Pulmonary artery endothelial cell (primary cell): Measurements from ENCODE around the gene ZRANB3. TPM values are rescaled to one million over a fixed set of nuclear protein-coding genes. Genes with fewer than 3 reads are reported as not detected.
A peak's percentile ranks its signal among the peaks of the same experiment; 100 is the strongest.
"Not testable (repeated sequence)": the region's sequence is repeated elsewhere in the genome, so short reads cannot be mapped to it uniquely, and the experiment has no call there.

Source experiments
- DNase-seq: peaks from one replicate; pipeline ENCODE4 v3.0.0-alpha.2; 2011; ENCODE audit warnings: low read depth, low spot score
- total RNA-seq: library from RNA; depleted of rRNA; stranded (reverse); fragments of >200 nt; gene quantifications from 2 replicates; pipeline ENCODE4 v1.2.3, GENCODE V29; 2014

ZRANB3 gene
- total RNA-seq = 5.1 and 8.7 TPM in 2 replicates

DNA sequence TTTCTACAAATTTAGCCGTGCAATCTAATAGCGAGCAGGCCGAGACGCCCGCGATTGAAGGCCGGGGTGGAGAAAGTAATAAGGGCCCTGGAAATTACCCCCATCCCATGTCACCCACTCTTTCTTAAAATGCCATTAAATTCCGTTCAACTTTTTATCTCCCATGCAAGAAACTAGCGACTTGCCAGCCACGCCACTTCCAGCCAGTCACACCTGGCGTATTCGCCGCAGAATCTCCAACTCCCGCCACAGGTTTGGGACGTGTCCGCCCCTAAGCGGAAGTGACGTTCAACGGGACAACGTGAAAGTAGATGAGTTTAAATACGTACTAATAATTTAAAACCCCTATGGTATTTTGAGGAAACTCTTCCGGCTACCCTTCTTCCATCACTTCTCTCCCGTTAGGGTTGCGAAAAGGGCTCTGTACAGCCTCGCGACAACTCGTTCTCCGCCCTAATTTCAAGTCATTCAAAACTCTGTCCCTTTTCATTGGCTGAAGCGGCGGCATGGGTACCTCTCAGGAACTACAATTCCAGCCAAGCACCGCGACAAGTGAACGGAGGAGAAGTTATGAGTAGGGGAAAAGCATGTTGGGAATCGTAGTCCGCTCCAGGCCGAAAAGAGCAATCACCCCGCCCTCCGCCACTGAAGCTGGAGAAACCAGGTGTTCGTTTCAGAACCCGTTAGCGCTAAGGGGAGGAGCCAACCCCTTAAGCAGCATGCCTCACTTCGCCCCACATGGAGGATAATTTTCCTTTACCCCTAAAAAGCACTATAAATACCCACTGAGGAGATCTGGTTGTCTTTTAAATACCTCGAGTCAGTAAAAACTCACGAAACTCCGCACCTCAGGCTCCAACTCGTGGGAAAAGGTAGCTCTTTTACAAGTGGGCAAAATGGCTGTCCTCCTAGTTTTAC is at the start of gene ZRANB3:
TSS of gene ZRANB3 (minus strand) at position 906 of the 918 bp plus-strand sequence.
- DNase-seq = peak; percentile 91

DNA sequence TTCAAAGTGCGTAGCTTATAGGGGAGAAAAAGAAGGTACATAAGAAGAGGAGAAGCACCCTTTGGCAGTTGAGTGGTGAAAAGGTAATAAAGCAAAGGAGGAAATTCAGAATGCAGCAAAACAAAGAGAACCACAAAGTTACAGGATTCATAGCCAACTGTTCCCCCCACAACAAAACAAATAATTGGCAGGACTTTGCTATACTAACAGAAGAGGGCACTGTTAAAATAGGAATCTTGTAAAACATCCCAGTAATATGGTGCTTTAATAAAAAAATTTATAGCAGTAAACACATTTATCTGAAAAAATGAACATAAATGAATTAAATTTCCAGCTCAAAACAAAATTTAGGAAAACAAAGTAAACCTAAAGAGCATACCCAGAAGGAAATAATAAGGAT is 42.6 kb upstream of the ZRANB3 start:
- DNase-seq = no peak

DNA sequence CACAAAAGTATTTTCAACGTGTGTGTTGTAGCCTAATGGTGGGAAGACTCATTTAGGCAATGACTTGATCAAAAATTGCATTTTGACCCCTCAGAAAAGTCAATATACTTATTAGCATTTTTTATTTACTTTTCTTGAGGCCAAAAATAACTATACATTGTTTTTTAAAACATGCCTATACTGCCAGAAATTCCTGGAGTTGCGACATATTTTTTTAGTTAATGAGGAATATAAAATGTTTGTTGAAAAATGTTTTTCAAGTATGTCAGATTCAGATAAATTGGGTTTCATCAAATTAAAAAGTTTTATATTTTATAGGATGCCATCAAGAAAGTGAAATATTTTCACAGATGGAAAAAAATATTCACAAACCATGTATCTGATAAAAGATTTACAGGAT is 39.9 kb upstream of the ZRANB3 start:
- no peak for DNase-seq

DNA sequence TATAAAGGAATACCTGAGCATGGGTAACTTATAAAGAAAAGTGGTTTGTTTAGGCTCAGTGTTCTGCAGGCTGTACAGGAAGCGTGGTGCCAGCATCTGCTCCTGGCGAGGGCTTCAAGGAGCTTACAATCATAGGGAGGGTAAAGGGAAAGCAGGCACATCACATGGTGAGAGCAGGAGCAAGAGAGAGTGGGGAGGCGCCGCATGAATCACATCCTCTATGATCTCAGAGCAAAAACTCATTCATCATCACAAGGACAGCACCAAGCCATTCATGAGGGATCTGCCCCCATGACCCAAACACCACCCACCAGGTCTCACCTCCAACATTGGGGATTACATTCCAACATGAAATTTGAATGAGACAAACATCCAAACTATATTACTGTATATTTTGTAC is 32.8 kb upstream of the ZRANB3 start:
- no peak for DNase-seq

DNA sequence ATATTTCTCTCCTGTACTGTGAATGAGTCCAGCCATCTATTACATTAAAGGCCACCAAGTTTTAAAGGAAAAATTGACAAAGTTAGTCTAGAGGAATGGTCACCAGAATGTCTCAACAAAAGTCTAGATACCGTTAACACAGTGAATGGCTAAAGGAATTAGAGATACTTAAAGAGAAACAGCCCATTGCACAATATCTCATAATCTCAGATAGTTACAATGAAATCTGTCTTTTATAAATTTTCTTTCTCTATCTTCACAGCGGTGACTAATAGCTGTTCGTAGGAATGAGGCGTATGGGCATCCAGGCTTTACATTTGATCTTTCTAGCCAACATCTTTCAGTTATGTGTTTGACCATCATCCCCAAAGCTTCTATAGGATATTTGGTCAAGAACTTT is 30.9 kb upstream of the ZRANB3 start:
- DNase-seq = no peak

DNA sequence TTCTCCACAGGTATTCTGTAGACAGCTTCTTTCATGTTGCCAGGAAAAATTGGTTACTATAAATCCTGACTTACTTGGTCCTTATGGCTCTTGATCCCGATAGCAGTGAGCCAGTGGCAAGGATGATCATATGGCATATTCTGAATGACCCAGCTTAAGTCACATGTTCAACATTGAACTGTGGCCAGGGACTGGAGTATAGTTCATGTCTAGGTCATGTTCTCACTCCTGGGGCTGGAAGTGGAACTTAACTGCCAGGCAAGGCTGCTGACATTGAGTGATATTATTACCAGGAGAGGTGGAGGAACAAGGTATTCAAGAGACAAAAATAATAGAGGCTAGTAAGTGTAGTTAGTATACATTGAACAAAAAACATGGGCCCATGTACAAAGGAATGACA is 26.5 kb upstream of the ZRANB3 start:
- DNase-seq = no peak

DNA sequence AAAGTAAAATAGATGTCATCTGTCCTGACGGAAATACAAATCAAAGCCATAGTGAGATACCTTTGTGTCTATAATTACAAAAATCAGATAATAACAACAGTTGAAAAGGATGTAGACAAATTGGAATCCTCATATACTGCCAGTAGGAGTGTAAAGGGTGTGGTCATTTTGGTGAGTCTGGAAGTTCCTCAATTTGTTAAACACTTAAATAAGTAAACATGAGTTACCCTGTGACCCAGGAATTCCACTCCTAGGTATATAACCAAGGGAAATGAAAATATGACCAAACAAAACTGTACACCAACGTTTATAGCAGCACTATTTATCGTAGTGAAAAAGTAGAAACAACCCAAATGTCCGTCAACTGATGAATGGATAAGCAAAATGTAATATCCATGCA is 24.3 kb upstream of the ZRANB3 start:
- no peak for DNase-seq

DNA sequence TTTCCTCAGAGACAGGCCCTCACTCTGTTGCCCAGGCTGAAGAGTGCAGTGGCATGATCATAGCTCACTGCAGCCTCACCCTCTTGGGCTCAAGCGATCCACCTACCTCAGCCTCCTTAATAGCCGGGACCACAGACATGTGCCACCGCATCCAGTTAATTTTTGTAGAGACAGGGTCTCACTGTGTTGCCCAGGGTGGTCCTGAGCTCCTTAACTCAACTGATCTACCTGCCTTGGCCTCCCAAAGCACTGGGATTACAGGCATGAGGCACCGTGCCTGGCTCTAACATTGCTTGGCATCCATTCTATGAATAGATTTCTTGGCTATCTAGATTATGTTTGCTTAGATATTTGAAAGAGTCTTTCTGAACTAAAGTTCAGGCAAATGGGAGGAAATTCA is 21.9 kb upstream of the ZRANB3 start:
- DNase-seq = no peak

DNA sequence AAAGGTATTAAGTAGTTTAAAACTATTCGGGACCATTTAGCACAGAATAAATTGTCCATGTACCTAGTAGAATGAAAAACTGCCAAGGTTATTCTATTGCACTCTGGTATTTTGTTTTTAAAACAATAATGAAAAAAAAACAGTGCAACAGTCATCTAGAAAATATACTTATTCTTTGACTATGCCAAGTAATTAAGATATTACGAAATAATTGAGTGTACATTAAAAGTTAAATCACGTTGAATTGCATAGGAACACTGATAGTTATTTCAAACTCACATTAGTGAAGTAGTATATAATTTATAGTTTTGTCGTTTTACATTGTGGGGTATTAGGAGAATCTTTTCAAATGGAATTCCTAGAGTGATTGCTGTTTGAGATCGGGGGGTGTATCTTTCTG is 20.3 kb upstream of the ZRANB3 start:
- no peak for DNase-seq

DNA sequence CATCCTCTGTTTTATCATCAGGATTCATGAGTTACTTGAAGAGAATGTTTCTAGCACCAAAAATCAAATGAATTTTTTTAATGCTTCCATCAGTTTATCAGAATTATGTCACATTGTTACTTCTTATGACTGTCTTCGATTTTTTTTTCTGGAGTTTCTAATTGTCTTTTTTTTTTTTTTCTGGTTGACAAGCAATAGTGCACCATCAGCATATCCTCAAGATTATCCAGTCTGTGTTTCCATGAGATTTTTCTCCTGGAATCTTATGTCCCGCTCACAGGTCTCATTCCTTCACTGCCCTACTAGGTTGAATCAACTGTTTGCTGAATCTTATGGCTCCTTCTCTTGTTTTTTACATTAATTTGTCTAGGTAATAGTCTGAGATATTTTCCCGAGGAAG is 16.3 kb upstream of the ZRANB3 start:
- no peak for DNase-seq

DNA sequence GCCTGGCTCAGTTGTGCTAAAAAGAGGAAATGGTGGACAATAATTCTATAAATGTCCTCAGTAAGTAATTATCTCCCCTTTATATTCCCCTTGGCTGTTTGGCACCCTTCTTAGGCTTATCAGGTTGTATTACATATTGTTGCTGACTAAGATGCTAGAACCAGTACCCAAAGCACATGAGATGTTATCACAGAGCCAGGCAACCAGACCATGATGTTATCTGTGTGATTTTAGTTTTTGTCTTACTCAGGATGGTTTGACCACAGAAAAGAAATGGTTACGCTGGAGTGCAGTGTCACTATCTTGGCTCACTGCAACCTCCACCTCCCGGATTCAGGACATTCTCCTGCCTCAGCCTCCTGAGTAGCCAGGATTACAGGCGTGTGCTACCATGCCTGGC is 15.4 kb upstream of the ZRANB3 start:
- no peak for DNase-seq

DNA sequence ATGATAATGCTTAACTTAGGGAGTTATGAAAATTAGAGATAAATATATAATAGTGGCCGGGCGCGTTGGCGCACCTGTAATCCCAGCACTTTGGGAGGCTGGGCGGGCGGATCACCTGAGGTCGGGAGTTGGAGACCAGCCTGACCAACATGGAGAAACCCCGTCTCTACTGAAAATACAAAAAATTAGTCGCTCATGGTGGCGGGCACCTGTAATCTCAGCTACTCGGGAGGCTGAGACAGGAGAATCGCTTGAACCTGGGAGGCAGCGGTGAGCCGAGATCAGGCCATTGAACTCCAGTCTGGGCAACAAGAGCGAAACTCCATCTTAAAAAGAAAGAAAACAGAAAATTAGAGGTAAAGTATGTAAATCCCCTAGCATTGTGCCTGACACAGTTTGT is 2.5 kb upstream of the ZRANB3 start:
- not testable (repeated sequence) for DNase-seq

DNA sequence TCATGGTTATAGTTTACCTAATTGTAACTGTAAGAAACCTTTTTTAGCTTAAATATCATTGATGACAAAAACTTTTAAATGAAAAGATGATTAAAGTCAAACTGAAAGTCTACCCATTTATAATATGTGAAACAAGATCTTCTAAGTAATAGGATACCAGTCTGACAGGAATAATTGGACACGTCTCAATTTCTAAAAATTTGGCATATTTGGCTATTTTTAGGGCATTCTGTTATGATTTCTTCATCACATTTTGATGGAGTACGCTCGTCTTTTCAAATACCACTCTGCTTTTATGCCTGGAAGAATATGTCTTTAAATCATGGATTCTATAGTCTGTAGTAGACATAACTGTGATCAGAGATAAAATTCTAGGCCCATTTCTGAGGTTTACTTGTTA is 1.6 kb upstream of the ZRANB3 start:
- no peak for DNase-seq

DNA sequence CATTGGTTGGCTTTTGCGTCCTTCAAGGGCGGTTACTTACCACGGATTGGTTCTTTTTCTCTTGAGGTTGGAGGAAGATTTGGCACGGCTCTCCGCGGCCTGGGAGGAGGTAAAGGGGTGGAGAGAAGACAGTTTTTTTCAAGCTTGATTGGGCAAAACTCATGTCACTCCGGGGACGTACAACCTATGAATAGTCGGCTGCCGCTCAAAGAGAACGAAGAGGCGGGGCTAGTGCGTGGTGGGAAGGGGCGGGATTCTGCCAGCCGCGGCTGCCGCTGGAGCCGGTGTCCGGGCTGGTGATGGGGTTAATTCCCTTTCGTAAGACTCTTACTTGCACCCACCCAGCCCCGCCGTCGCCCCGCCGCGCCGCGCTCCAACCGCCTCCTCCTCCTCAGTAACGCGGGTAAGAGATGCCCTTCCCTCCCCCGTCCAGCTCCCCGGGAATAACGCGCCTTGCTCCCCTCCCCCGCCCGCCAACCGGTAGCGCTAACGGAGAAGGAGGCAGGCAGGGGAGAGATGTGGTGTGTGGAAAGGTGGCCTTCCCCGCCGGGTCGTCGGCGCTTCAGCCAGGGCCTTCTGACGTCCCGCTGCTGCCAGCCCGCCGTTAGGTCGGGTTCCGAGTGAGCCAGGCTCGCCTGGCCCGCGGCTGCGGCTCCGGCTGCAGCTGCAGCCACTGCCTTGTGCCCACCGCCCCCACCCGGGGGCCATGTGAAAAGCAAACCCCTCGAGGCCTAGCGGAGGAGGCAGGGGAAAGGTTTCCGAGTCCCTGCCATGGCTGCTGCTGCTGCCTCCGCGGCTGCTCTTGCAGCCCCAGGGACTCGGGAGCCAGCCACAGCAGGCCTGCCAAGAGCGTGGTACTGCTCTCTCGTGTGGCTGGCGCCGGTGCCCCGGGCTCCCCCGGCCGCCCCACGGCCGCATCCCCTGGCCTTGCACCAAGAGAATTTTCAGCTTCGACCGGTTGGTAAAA is 496 bp upstream of the ZRANB3 start, which contains the start of gene R3HDM1:
TSS of gene R3HDM1 (plus strand) at position 254 of the 967 bp plus-strand sequence. CDS start 73,362 bp downstream, outside the sequence.
- peak; percentile 100 for DNase-seq

DNA sequence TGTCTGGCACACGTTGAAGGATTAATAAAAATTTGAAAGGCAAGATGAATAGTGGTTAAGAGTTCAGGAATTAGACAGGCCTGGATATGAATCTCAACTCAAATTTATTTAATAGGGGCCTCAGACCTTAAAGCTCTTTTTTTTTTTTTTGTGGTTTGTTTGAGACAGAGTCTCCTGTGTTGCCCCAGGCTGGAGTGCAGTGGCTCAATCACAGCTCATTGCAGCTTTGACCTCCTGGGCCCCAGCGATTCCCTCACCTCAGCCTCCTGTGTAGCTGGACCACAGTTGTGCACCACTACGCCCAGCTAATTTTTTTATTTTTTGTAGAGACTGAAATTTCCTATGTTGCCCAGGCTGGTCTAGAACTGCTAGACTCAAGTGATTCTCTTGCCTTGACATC is 3.0 kb downstream of the ZRANB3 start:
- DNase-seq = no peak

DNA sequence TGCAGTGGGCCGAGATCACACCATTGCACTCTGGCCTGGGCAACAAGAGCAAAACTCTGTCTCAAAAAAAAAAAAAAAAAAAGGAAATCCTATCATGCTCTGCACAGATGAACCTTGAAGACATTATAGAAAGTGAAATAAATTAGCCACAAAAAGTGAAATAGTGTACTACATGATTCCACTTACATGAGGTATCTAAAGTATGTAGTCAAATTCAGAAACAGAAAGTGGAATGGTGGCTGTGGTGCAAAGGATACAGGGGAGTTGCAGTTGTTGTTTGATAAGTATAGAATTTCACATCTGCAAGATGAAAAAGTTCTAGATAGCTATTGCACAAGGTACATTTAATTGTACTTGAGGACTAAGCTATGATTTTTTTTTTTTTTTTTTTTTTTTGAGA is 5.2 kb downstream of the ZRANB3 start:
- DNase-seq = no peak

DNA sequence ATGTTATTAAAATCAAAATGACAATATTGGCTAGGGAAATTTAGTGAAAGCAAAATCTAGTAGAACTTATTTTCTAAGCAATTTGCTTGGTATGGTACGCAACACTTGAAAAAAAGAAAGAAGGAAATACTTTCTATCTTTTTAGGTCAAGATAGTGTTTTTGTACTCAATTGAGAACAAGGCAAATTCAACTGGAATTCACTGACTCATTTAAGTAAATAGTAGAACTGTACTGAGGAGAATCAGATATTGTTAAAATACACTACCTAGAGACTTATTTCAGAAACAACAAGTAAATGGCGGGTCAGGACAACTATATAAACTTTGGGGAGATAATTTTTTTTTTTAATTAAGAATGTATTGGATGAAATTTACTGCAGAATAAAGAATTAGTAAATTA is 18.9 kb downstream of the ZRANB3 start:
- no peak for DNase-seq

DNA sequence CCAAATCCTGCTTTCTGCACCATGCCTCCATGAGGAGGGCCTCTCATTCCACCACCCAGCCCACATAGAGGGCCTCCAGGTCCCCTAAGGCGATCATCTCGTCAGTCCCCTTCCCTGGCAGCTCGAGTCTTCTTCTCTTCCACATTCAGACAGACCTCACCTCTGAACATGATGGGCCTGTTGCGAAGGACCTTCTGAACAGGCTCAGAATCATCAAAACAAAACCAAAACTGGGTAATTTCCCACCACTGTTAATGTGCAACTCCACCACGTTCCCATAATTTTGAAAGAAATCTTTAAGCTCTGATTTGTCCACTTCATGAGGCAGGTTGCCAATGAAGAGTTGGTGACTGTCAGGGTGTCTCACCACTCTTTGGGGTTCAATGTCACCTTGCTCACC is 20.4 kb downstream of the ZRANB3 start:
- no peak for DNase-seq

DNA sequence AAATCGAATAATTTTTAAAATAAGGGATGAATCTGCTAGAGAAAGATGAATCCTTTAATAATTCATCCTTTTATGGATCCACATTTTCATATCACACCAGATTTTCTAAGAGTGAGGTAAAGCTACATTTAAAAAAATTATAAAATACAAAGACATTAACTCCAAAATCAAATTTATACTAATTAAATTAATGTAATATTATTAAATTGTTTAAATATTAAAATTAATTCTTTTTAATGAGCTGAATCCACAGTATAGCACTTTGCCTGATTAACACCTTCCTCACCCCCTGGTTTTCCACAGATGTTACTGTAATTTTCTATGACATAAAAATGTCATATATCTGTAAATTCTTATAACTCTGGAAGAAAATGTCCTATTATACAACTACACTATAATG is 26.2 kb downstream of the ZRANB3 start:
- no peak for DNase-seq

DNA sequence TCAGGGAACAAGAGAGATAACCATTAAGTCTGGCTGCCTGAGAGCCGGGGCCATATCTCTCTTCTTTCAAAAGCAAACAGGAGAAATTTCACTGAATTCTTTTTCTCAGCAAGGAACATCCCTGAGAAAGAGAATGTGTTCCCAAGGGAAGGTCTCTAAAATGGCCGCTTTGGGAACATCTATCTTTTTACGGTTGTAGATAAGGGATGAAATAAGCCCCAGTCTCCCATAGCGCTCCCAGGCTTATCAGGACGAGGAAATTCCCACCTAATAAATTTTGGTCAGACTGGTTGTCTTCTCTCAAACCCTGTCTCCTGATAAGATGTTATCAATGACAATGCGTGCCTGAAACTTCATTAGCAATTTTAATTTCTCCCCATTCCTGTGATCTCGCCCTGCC is 32.4 kb downstream of the ZRANB3 start:
- not testable (repeated sequence) for DNase-seq

DNA sequence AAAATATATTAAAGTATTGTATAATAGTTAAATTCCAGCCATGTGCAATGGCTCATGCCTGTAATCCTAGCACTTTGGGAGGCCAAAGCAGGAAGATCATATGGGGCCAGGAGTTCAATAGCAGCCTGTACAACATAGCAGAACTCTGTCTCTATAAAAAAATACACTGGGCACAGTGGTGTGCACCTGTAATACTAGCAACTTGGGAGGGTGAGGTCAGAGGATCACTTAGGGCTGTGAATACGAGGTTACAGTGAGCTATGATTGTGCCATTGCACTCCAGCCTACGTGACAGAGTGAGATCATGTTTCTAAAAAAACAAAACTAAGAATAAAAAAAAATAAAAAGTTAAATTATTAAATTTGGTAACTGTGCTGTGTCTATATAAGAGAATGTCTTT is 36.1 kb downstream of the ZRANB3 start:
- DNase-seq = no peak

DNA sequence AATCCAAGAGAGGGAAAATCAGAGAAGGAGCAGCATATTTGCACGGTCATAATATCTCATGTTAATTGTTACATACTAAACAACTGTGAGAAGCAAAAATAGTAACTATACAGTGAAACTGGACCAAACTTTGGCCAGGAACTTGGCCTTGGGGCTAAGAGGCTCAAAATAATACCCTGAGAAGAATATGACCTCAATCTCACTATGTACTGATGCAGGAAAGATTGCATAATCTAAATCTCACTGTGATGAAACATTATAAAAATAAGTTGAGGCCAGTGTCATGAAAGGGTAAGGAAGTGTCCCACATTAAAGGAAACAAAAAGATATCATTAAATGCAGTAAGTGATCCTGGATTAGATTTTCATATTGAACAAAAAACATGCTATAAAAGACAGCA is 36.5 kb downstream of the ZRANB3 start:
- no peak for DNase-seq
